ENCODE data around the gene RPL22L1. TPM values are rescaled to one million over a fixed set of nuclear protein-coding genes. Genes with fewer than 3 reads are reported as not detected.

RPL22L1 gene
- total RNA-seq, 1 donor from 2014 or later: 95.6 TPM

DNA sequence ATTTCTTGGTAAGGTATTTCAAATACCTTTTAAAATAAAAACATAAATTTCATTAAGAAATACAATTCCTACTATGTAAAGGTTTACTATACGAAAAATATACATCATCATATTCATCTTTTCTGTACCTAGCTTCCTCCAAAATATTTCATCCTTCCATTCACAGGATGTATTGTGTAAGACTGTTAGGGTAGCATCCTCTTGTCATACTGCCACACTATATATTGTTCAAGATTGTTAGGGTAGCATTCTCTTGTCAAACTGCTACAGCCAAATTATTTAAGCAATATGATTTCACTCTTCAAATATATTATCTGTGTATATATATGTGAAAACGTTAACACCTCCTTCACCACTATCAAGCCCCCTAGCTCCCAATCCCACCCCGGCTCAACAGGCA lies 3.5 kb downstream of the RPL22L1 start:
- no peak overlapping the region for H3K4me3 ChIP-seq (ENCODE audit: insufficient read depth, low read depth, low read length)
- peaks cover 14% of the 10 kb centered on the region for H3K36me3 Mint-ChIP-seq (ENCODE audit: low read depth, unreplicated experiment)
- no peaks in the 10 kb centered on the region for H3K27me3 Mint-ChIP-seq (ENCODE audit: low read depth, unreplicated experiment)
- no peak overlapping the region for H3K27ac ChIP-seq (ENCODE audit: low read depth, low read length)
- no peak overlapping the region for H2AFZ ChIP-seq (ENCODE audit: low read depth, low read length)
- peaks cover 13% of the 10 kb centered on the region for H3K4me1 ChIP-seq (ENCODE audit: insufficient read depth, low read length)
- H3K27ac Mint-ChIP-seq (ENCODE audit: unreplicated experiment): no peak overlapping the region
- H4K20me1 ChIP-seq (ENCODE audit: insufficient read depth, low read length): peaks cover 27% of the 10 kb centered on the region
- no peaks in the 10 kb centered on the region for H3K9me3 ChIP-seq (ENCODE audit: insufficient read depth, low read depth, low read length)
- no peaks in the 10 kb centered on the region for H3K9me3 Mint-ChIP-seq (ENCODE audit: unreplicated experiment)
- peak overlapping the region; percentile 98 for H3K4me3 Mint-ChIP-seq (ENCODE audit: unreplicated experiment)
- no peak overlapping the region for H3K9ac ChIP-seq (ENCODE audit: low read length)
- TF ChIP-seq, protein P1, sequence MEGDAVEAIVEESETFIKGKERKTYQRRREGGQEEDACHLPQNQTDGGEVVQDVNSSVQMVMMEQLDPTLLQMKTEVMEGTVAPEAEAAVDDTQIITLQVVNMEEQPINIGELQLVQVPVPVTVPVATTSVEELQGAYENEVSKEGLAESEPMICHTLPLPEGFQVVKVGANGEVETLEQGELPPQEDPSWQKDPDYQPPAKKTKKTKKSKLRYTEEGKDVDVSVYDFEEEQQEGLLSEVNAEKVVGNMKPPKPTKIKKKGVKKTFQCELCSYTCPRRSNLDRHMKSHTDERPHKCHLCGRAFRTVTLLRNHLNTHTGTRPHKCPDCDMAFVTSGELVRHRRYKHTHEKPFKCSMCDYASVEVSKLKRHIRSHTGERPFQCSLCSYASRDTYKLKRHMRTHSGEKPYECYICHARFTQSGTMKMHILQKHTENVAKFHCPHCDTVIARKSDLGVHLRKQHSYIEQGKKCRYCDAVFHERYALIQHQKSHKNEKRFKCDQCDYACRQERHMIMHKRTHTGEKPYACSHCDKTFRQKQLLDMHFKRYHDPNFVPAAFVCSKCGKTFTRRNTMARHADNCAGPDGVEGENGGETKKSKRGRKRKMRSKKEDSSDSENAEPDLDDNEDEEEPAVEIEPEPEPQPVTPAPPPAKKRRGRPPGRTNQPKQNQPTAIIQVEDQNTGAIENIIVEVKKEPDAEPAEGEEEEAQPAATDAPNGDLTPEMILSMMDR (IDR thresholded peaks at IDR 0.05; ENCODE audit: insufficient read depth, low read depth, low read length): no peak
- TF ChIP-seq EZH2 (IDR thresholded peaks at IDR 0.05; ENCODE audit: insufficient read depth, low read length): no peak
- H3K36me3 ChIP-seq (ENCODE audit: insufficient read depth, low read length): peaks cover 23% of the 10 kb centered on the region
- no peaks in the 10 kb centered on the region for H3K27me3 ChIP-seq (ENCODE audit: insufficient read depth, low read length)
- peaks cover 12% of the 10 kb centered on the region for H3K4me1 Mint-ChIP-seq (ENCODE audit: low read depth, unreplicated experiment)
- H3K4me2 ChIP-seq (ENCODE audit: low read length): peak overlapping the region; percentile 96
- FAIRE-seq (no peak), DNase-seq (ENCODE audit: low read depth) (no peak)
- peaks cover 30% of the 10 kb centered on the region for H3K79me2 ChIP-seq (ENCODE audit: insufficient read depth, low read length)

GRCh38 chr3:170865209-170866094 lies 4.5 kb downstream of the RPL22L1 start:
- no peak overlapping the region for H3K4me3 Mint-ChIP-seq (ENCODE audit: unreplicated experiment)
- DNase-seq (ENCODE audit: low read depth) (no peak), FAIRE-seq (no peak)
- Histone ChIP-seq H4K20me1 (ENCODE audit: insufficient read depth, low read length) (peaks cover 27% of the 10 kb centered on the region), H3K27ac (ENCODE audit: low read depth, low read length) (no peak overlapping the region), H3K4me1 (ENCODE audit: insufficient read depth, low read length) (peaks cover 13% of the 10 kb centered on the region), H3K9me3 (ENCODE audit: insufficient read depth, low read depth, low read length) (no peaks in the 10 kb centered on the region), H3K36me3 (ENCODE audit: insufficient read depth, low read length) (peaks cover 23% of the 10 kb centered on the region), H3K9ac (ENCODE audit: low read length) (no peak overlapping the region), H2AFZ (ENCODE audit: low read depth, low read length) (no peak overlapping the region), H3K27me3 (ENCODE audit: insufficient read depth, low read length) (no peaks in the 10 kb centered on the region), H3K79me2 (ENCODE audit: insufficient read depth, low read length) (peaks cover 30% of the 10 kb centered on the region), H3K4me2 (ENCODE audit: low read length) (no peak overlapping the region), H3K4me3 (ENCODE audit: insufficient read depth, low read depth, low read length) (no peak overlapping the region)
- peaks cover 12% of the 10 kb centered on the region for H3K4me1 Mint-ChIP-seq (ENCODE audit: low read depth, unreplicated experiment)
- H3K27me3 Mint-ChIP-seq (ENCODE audit: low read depth, unreplicated experiment): no peaks in the 10 kb centered on the region
- no peaks in the 10 kb centered on the region for H3K9me3 Mint-ChIP-seq (ENCODE audit: unreplicated experiment)
- TF ChIP-seq EZH2 (IDR thresholded peaks at IDR 0.05; ENCODE audit: insufficient read depth, low read length): no peak
- TF ChIP-seq, protein P1 (IDR thresholded peaks at IDR 0.05; ENCODE audit: insufficient read depth, low read depth, low read length): no peak
- no peak overlapping the region for H3K27ac Mint-ChIP-seq (ENCODE audit: unreplicated experiment)
- H3K36me3 Mint-ChIP-seq (ENCODE audit: low read depth, unreplicated experiment): peaks cover 14% of the 10 kb centered on the region
